Cardiac septum (tissue), 1 donor: ENCODE data around the gene PHLDA1. TPM values are rescaled to one million over a fixed set of nuclear protein-coding genes. Genes with fewer than 3 reads are reported as not detected.

Experiments
- DNase-seq: peaks from one replicate; pipeline ENCODE4 v3.0.0-alpha.2; 2020; ENCODE audit warnings: low spot score
- intact Hi-C: fragments of 100-400 bp; cut with DNase I; formaldehyde crosslinking; loops from one replicate; pipeline ENCODE4 v1.14.0; 2022
- long read RNA-seq: library from polyadenylated mRNA; unstranded; transcript quantifications from one replicate; pipeline ENCODE4 v2.0.0, GENCODE V29; 2021
- total RNA-seq: library from RNA; stranded (reverse); fragmentation: NEBNext Ultra II Directional; extraction: Animal tissue kit (Norgen Biotek cat#: 25700); gene quantifications from one replicate; pipeline ENCODE4 v1.2.1, GENCODE V29; 2021
- donor health status: DM: no; HTN: no; CAD: no.

PHLDA1 gene
- total RNA-seq: 99.4 TPM
- long read RNA-seq, full-length matches to known transcripts: 513 of 565 reads
- long read RNA-seq, partial matches to known transcripts: 45 of 565 reads
- long read RNA-seq, other reads (novel, unspliced or antisense): 7 of 565 reads

DNA sequence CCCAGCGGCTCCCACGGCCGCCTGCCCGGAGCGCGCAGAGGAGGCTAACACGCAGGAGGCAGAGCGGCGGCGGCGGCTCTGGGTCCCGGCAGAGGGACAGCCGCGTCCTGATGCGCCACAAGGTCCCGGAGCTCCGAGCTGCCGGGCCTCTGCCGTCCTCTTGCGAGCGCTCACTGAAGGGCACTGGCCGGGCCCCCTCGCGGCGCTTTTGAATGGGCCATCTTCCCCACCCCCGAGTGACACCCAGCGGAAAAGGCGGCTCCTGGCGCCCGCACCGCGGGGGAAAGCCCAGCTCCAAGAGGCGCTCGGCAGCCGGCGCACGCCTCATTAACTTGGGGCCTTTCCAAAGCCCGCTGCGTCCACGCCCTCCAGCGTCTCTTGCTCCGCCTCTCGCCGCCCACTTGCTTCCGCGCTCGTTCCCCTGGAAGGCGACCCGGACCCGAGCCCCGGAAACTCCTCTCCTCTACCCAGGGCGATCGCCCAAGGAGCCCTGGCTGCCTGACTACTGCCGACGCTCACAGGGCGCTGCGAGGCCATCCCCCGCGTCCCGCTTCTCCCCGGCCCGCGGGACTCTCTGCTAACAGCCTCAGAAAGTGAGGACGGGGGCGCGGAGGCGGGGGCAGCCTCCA lies at the start of gene PHLDA1:
PHLDA1 (minus strand) TSS at position 363 of the 629 bp plus-strand sequence.
- peak; percentile 98 for DNase-seq
- intact Hi-C loops: loop anchor here (2.0 to 5.0 kb wide), 10 partner anchors 51 to 477 kb away; partner anchors contain the start of gene NAP1L1

DNA sequence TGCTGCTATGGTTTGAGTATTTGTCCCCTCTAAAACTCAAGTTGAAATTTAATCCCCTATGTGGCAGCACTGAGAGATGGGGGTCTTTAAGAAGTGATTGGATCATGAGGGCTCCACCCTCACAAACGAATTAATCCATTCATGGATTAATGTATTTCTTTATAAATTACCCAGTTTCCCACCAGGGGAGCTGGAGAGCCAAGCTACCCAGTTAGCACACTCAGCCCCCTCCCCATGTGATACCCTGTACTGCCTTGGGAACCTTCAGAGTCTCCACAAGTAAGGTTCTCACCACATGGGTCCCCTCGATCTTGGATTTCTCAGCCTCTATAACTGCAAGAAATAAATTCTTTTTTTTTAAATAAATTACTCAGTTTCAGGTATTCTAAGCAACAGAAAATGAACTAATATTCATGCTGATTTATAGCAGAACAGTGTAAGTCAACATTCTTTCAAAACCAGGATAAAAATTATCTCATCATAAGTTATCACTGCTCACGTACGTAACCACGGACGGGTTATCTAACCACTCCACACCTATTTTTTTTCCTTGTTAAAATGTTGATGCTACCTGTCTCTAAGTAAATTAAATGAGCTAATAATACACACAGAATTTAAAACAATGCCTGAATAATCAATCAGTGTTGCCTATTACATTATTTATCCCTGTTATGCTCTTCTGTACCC lies 49.3 kb upstream of the PHLDA1 start:
- intact Hi-C loops: loop anchor here (5.0 to 10.0 kb wide), 2 partner anchors 49 to 474 kb away; partner anchors contain the start of genes OSBPL8 and PHLDA1
- no peak for DNase-seq

DNA sequence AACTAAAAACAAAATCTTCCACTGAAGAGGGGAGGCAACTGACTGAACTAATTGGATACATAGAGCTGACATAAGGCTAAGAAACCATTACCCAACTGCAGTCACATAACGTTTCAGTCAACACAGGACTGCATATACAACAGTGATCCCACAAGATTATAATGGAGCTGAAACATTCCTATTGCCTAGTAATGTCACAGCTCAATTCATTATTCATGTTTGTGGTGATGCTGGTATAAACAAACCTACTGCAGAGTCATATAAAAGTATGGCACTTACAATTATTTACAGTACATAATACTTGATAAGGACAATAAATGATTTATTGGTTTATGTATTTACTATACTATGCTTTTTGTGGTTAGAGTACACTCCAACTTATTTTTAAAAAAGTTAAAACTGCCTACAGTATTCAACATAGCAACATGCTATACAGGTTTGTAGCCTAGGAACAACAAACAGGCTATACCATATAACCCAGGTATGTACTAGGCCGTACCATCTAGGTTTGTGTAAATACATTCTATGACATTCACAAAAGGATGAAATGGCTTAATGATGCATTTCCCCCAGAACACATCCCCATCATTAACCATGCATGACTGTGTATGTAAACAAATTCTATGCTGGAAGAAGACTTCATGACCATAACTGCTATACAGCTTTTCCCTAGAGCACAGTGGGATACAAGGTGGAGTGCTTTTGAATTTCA lies 48.6 kb upstream of the PHLDA1 start:
- no peak for DNase-seq
- intact Hi-C loops: loop anchor here (5.0 to 10.0 kb wide), 2 partner anchors 48 to 475 kb away; partner anchors contain the start of genes OSBPL8 and PHLDA1

DNA sequence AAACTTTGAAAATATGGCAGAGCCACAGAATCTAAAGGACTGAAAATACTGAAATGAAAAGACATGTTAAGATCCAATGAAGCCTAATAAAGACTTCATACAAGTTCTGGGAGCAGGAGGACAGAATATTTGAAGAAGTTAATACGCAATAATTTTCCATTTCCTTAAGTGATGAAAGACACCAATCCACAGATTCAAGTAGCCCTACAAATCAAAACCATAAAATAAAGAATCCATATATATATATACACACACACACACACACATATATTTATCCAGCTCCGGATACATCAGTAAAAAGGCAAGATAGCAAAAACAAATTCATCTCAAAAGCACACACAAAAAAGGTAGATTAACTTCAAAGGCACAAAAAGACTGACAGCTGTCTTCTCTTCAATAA lies 47.2 kb upstream of the PHLDA1 start:
- DNase-seq: no peak
- intact Hi-C loops: no loop called here

DNA sequence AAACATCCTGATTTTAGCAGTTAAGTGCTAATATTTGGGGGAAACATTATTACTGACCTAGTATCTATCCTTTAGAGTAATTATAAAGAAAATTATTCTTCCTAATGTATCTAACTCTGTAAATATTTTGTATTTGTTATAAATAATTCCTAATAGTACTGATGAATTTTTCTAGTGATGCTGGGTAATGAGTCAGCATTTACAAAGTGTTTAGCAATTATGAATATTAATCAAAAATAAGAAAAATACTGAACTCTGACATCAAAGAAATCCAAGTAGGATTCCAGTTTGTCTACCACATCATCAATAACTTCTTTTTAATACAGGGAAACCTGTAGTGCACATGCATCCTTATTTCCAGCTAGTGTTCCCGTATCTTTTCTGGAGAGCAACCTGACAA lies 43.9 kb upstream of the PHLDA1 start:
- no peak for DNase-seq
- intact Hi-C loops: no loop called here

DNA sequence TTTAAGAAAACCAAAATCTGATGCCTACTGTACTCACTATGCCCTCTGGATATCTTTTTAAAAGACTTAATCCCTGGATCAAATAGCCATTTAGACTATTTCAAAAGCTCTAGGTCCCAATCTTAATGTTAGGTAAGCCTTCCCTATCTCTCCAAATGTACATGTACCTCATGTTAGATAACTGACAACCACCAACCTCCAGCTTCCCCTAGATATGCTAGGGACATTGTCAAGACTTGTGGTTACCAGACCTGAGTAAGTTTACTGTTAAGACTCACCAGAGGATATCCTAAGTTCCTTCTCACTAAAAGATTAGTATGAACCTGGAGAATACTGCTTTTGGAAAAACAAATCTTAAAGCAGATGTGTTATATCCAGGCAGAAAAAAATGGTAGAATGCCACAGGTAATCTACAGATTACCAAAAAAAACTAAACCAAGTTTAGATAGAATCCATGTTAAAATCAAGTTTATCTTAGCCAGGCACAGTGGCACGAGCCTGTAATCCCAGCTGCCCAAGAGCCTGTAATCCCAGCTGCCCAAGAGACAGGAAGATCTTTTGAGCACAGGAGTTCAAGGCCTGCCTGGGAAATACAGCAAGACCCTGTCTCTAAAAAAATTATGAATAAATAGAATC lies 43.2 kb upstream of the PHLDA1 start:
- DNase-seq: no peak
- intact Hi-C loops: no loop called here

DNA sequence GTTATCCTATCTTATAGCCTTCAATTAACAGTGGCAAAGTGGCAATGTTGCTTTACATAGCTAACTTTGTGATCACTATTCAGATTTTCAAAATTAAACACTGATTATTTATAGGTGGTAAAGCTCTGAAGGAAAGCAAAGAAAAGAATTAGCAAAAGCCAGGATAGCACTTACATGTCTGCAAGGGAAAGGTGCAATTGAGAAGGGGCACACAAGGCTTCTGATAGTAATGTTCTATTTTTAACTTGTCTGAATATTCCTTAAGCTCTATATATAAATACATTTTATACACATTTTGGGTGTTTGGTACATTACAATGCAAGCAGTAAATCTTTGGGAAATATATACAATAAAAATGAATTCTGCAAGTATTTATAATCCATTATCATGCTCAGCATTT lies 42.0 kb upstream of the PHLDA1 start:
- DNase-seq: no peak
- intact Hi-C loops: no loop called here

DNA sequence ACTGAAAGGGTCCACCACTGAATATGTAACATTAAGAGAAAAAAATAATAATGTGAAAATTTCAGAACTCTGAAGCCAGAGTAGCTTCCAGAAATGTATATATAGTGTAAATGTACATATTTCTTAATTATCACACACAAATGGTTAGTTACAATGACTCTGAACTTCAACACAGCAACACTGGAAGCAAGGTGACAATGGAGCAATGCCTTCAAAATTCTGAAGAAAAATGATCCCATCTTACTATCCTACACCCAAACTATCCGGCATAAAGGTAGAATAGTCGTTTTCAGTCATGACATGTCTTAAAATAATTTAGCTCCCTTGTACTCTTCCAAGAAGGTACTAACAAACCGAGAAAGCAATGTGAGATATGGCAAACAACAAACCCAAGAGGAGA lies 41.0 kb upstream of the PHLDA1 start:
- no peak for DNase-seq
- intact Hi-C loops: no loop called here

DNA sequence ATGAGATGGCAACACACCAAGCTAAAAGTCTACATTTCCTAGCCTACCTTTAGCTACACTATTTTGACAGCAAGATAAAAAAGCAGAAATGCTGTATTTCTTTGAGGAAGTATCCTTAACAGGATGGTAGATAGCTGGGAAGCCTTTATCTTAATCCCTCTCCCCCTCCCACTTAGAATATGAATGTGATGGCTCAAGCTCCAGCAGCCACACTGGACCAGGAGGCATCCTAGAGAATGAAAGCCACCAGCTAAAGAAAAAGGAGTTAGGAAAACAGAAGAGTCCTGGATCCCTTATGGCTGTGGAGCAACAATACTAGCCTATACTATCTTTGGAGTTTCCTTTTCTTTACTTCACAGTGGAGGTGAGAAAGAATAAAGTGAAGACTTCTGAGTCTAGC lies 37.8 kb upstream of the PHLDA1 start:
- intact Hi-C loops: no loop called here
- DNase-seq: no peak

DNA sequence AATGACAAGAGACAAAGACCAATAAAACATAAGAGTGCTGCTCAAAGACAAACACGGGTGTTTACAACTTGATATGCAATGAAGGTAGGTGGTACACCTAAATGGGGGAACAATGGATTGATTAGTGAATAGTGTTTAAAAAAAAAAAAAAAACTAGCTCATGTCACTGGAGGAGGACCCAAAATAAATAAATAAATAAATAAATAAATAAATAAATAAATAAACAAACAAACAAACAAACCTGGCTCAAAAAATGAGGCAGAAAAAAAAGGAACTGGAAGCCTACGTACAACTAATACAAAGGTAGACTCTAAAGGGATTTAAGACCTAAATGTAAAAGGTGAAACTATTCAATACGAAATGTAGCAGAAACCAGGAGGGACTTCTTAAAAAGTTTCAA lies 34.3 kb upstream of the PHLDA1 start:
- DNase-seq: no peak
- intact Hi-C loops: no loop called here

DNA sequence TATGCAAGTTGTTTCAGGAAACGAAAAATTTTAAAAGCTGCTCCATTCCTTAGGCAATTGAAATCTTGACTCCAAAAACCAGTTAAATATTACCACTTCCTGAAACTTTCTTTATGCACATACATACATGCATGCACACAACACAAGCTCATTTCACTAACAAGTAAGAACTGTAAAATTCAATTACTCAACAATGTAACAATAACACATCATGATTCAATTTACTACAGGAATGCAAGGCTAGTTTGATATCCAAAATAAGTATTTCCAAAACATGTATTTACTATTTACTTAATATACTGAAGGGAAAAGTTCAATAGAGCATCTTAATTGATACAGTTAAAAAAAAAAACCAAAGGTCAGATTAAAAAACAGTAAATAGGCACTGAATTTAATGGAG lies 33.3 kb upstream of the PHLDA1 start:
- intact Hi-C loops: no loop called here
- no peak for DNase-seq

DNA sequence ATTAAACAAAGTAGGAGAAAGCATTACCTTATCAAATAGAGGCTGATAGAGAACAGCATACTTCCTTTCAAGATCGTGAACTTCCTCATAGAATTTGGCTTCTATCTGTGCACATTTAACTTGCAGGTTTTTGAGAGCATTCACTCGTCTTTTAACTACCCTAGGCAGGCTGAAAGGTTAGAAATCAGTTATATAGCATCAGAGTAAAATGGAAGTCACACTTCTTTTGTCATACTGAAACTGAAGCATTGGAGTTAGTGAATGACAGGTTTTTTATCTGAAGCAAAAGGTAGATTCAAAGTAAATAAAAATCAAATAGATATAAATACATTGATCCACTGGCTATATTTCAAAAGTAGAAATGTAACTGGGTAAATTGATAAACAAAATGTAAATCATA lies 28.5 kb upstream of the PHLDA1 start:
- no peak for DNase-seq
- intact Hi-C loops: no loop called here

DNA sequence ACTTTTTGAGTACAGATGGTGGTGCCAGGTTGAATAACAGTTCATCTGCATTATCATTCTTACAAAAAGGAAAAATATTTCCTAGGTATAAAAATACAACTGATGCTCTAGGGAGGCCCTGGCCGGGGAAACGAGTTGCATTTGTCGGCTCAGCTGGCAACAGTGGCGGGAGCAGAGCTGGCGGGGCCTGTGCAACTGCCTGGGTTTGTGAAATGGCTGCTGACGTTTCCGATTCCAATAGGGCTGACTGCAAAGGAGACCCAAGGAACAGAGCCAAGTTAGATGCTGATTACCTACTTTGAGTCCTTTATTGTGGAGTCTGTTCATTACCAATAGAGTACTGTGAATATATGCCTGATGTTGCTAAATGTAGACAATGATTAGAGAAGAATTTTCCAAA lies 25.8 kb upstream of the PHLDA1 start:
- intact Hi-C loops: no loop called here
- DNase-seq: no peak

DNA sequence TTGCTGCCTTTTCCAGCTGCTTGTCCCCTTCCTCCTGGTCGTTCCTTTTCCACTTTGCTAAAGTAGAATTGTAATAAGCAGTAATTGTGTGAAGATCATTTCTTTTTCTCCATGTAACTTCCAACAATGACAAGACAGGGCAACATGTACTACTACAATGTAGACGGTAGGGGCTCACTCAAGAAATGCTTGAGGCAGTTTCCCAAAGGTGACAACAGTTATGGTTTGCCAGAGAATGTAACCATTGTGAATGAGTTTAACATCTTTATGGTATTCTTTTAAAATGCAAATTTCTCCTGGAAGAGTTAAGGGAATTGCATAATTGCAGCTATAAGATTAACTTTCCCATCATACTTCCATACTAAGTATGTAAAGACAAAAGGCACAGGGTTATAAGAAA lies 23.8 kb upstream of the PHLDA1 start:
- DNase-seq: no peak
- intact Hi-C loops: no loop called here

DNA sequence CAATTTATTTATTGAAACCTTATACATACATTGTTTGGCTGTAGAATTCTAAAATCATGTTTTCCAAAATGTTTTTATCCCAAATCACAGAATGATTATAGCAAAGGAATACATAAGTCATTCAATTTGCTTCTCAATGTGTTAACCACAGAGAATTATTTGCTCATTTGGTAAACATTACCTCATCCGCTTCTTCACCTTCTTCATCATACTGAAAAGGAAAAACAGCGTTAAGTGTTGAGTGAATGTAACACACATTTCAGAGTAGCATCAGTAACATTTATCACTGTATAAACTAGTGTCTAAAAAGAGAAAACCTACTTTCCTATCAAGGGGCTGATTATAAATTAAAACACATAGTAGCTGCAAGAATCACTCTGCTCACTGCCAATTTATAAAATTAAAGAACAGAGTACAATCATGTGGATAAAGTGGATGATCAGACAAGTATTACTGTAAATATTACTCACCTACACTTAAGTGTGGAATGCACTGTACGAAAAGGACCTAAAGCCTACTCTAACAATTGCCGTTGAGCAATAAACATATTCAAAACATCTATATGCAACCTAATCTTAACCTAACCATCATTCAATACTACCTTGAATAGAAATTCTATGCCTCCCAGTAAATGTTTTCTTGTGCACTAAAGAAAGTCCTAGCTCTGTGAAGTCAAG lies 18.1 kb upstream of the PHLDA1 start:
- no peak for DNase-seq
- intact Hi-C loops: no loop called here

DNA sequence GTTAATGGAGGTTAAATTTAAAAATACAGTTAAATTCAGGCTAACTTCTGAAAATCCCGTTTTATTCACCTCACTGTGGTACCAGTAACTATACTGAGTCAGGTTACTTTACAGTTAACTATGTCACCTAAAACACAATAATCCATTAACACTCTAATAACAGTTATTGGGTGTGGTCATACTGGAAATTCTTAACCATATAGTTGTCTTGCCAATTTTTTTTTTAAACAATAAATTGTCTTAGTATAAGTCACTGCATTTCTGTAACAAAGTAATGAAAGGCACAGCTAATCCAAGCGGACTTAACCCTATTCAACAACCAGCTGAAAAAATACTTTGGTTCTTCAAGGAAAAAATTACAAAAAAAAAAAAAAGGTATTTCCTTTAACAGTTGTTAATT lies 16.2 kb upstream of the PHLDA1 start:
- DNase-seq: no peak
- intact Hi-C loops: no loop called here

DNA sequence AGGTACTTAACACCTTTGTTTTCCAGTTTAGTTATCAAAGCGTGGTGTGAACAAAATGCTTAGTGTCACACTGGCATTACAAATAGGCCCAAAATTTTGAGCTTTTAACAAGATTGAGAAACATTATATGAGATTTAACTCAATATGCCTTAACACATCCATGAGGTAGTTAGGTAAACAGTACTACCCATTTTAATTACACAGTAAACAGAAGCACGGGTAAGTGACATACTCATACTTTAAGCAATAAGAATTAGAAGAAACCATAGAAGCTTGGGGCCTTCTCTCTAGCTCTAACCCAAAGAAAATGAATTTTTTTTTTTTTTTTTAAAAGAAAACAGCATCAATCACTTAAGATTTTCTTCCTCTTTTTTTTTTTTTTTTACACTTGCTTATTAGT lies 15.5 kb upstream of the PHLDA1 start:
- DNase-seq: no peak
- intact Hi-C loops: no loop called here

DNA sequence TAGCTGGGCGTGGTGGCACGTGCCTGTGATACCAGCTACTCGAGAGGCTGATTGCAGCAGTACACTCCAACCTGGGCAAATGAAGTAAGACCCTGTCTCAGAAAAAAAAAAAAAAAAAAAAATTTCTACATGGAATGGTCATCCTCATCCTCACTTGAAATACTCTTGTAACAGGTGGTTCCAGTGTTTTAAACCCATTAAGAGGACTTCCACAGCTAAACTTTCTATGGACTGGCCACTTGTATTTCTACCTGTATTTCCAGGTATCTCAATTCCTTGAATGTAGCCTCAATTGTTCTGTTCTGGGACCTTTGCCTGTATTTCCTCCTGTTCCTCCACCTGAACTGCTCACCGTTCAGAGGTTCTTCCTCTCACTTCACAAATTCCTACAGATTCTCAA lies 11.8 kb upstream of the PHLDA1 start:
- DNase-seq: no peak
- intact Hi-C loops: no loop called here

DNA sequence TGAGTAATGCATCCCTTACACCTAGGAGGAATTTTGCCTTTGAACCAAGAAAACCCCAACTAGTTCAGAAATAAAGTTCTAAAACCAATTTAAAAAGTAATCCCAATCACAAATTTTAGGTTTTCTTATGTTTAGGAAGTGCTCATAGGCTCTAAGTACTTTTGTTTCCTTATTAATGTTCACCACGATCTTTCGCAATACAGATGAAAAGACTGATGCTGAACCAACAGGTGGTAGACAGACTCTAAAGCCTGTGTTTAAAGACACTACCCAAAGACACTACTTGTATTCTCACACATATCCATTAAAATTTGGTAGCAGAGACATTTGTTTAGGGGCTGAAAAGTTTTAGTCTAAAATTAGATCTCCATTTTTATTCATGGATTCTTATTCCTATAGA lies 10.6 kb upstream of the PHLDA1 start:
- DNase-seq: no peak
- intact Hi-C loops: no loop called here

DNA sequence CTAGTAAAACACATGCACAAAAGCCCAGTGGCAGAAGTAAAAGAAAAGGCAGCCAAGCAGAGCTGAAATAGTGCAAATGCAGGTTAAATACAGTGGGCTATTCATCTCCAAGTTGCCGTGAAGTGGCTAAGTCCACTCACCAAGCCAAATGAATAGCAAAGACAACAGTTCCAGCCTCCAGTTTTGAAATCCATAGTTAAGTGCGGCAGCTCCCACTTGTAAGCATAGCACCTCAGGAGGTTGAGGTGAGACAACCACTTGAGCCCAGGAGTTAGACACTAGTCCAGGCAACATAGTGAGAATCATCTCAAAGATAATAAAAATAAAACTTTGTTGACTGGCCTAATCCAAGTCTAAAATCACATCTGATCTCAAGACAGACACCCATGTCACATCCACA lies 9.8 kb upstream of the PHLDA1 start:
- intact Hi-C loops: no loop called here
- no peak for DNase-seq
